Endothelial cell of umbilical vein (primary cell): ENCODE results near the gene CXXC4. TPM values are rescaled to one million over a fixed set of nuclear protein-coding genes. Genes with fewer than 3 reads are reported as not detected.

Source experiments
- BruUV-seq: library from RNA; stranded (reverse); fragments of 400-500 nt; replicated peaks from 2 replicates; lab custom pipeline; 2021; lab: Mats Ljungman, UMichigan
- CTCF ChIA-PET: fragments of 300-600, 350-600 bp; sonication (Branson Sonifier 250); formaldehyde crosslinking; loops from one replicate; lab custom pipeline; 2021; ENCODE audit warnings: antibody characterized with exemption, inconsistent platforms; lab: Charles Lee
- POLR2A ChIA-PET: fragments of 300-600, 350-600 bp; sonication (Branson Sonifier 250); formaldehyde crosslinking; loops from one replicate; lab custom pipeline; 2021; ENCODE audit warnings: antibody characterized with exemption, inconsistent platforms; lab: Charles Lee
- DNase-seq: peaks from one replicate; pipeline ENCODE4 v3.0.0-alpha.2; 2011; ENCODE audit warnings: low read depth, low spot score
- FAIRE-seq: peaks from 2 replicates; lab custom pipeline; 2011; peaks lifted over from hg19 to GRCh38; lab: Jason Lieb, UNC
- H2AFZ ChIP-seq: 2 replicates; pipeline ENCODE4 v1.6.0; 2012; ENCODE audit warnings: low read depth, low read length, control low read depth, inconsistent platforms
- H3K27ac ChIP-seq: 2 replicates; pipeline ENCODE4 v1.5.1; 2011; ENCODE audit warnings: low read depth, mild to moderate bottlenecking, control low read depth, low read length, moderate library complexity; ENCODE audit not compliant: insufficient read depth
- H3K27me3 ChIP-seq, 2 experiments: 2 replicates each; pipeline versions ENCODE4 v1.6.0 to v1.6.1; 2011; ENCODE audit warnings: low read length in 2 of 2, mixed read lengths in 1 of 2; ENCODE audit not compliant: control insufficient read depth in 2 of 2, insufficient read depth in 2 of 2
- H3K36me3 ChIP-seq, 2 experiments: 2 replicates in 1 of 2; 3 replicates in 1 of 2; pipeline ENCODE4 v1.5.1; 2011; ENCODE audit warnings: low read length in 2 of 2, mild to moderate bottlenecking in 1 of 2, moderate library complexity in 1 of 2; ENCODE audit not compliant: control insufficient read depth in 2 of 2, insufficient read depth in 2 of 2; ENCODE audit errors: extremely low read depth in 1 of 2
- H3K4me1 ChIP-seq: 3 replicates; pipeline ENCODE4 v1.5.1; 2011; ENCODE audit warnings: mild to moderate bottlenecking, low read length; ENCODE audit not compliant: control insufficient read depth, insufficient read depth; ENCODE audit errors: extremely low read depth
- H3K4me2 ChIP-seq: 2 replicates; pipeline ENCODE4 v1.6.1; 2011; ENCODE audit warnings: low read length, control low read depth, mixed read lengths; ENCODE audit not compliant: insufficient read depth
- H3K4me3 ChIP-seq, 3 experiments: fragments of 200-600 bp in 1 of 3; sonication (generic), shearing (Covaris generic) in 1 of 3; replicated peaks in 1 of 3; 2 replicates each; pipeline ENCODE4 v1.5.1; 2011 to 2016; ENCODE audit warnings: control low read depth in 3 of 3, low read length in 3 of 3, mild to moderate bottlenecking in 2 of 3, inconsistent platforms in 1 of 3, low read depth in 1 of 3, moderate library complexity in 1 of 3; ENCODE audit not compliant: insufficient read depth in 1 of 3
- H3K79me2 ChIP-seq: 2 replicates; pipeline ENCODE4 v1.6.0; 2012; ENCODE audit warnings: low read length, inconsistent platforms; ENCODE audit not compliant: control insufficient read depth, insufficient read depth
- H3K9ac ChIP-seq: replicated peaks from 2 replicates; pipeline ENCODE3; 2011; ENCODE audit warnings: low read length, control low read depth; ENCODE audit not compliant: insufficient read depth; ENCODE audit errors: extremely low read depth
- H3K9me1 ChIP-seq: replicated peaks from 3 replicates; pipeline ENCODE4 v1.6.0; 2011; ENCODE audit warnings: mild to moderate bottlenecking, low read length; ENCODE audit not compliant: control insufficient read depth, insufficient read depth; ENCODE audit errors: extremely low read depth
- H3K9me3 ChIP-seq: replicated peaks from 2 replicates; pipeline ENCODE4 v1.5.1; 2012; ENCODE audit warnings: low read length, inconsistent platforms; ENCODE audit not compliant: control insufficient read depth, insufficient read depth
- H4K20me1 ChIP-seq: replicated peaks from 2 replicates; pipeline ENCODE3; 2011; ENCODE audit warnings: mild to moderate bottlenecking, low read length; ENCODE audit not compliant: control insufficient read depth, insufficient read depth; ENCODE audit errors: extremely low read depth
- EZH2 ChIP-seq: IDR thresholded peaks from 2 replicates; pipeline ENCODE4 v1.6.1; 2012; ENCODE audit warnings: borderline replicate concordance, low read depth, mild to moderate bottlenecking, moderate library complexity, low read length, inconsistent platforms; ENCODE audit not compliant: severe bottlenecking
- FOS ChIP-seq: IDR thresholded peaks from 2 replicates; pipeline ENCODE4 v1.6.1; 2011; ENCODE audit warnings: mild to moderate bottlenecking, low read length, moderate library complexity, borderline replicate concordance; ENCODE audit not compliant: insufficient read depth
- GATA2 ChIP-seq: IDR thresholded peaks from 2 replicates; pipeline ENCODE4 v1.7.0; 2011; ENCODE audit warnings: low read depth, mild to moderate bottlenecking, moderate library complexity, mixed read lengths, low read length; ENCODE audit not compliant: insufficient read length, insufficient read depth
- JUN ChIP-seq: IDR thresholded peaks from 2 replicates; pipeline ENCODE4 v1.6.1; 2011; ENCODE audit warnings: borderline replicate concordance, low read depth; ENCODE audit not compliant: insufficient read length, insufficient read depth
- MYC ChIP-seq: IDR thresholded peaks from one replicate; pipeline ENCODE4 v1.6.1; 2011; ENCODE audit warnings: mild to moderate bottlenecking, low read depth, low read length
- POLR2A ChIP-seq: IDR thresholded peaks from 2 replicates; pipeline ENCODE4 v1.6.1; 2012; ENCODE audit warnings: low read depth, mild to moderate bottlenecking, control low read depth, low read length
- POLR2AphosphoS5 ChIP-seq: IDR thresholded peaks from 2 replicates; pipeline ENCODE4 v1.6.1; 2012; ENCODE audit warnings: low read depth, mild to moderate bottlenecking, control low read depth, low read length, moderate library complexity; ENCODE audit not compliant: insufficient read depth
- dilution Hi-C: fragments of 300-500 bp; cut with MboI; formaldehyde crosslinking; loops from one replicate; pipeline ENCODE4 v1.15.0; 2019; ENCODE audit warnings: low sequenced_read_pairs; ENCODE audit not compliant: extremely low pct_ligation_motif_present
- intact Hi-C: fragments of 100-400 bp; cut with micrococcal nuclease; formaldehyde crosslinking; loops from one replicate; pipeline ENCODE4 v1.10.0; 2022
- polyA plus RNA-seq, 4 experiments: library from polyadenylated mRNA; depleted of rRNA in 3 of 4; stranded (reverse) in 3 of 4; unstranded in 1 of 4; fragments of >200 nt; gene quantifications; 2 replicates each; pipeline versions ENCODE4 v1.2.1 to v1.2.3, GENCODE V29; 2011 to 2012; ENCODE audit warnings: missing spikeins in 1 of 4
- total RNA-seq: library from RNA; stranded (reverse); gene quantifications from 2 replicates; pipeline ENCODE4 v1.2.3, GENCODE V29; 2021
- TF ChIP-seq, protein P1 (sequence below), 2 donors: IDR thresholded peaks; 1 replicate in 1 of 2; 2 replicates in 1 of 2; pipeline ENCODE4 v1.5.1; 2011; ENCODE audit warnings: low read length in 2 of 2, mild to moderate bottlenecking in 2 of 2, moderate library complexity in 2 of 2, control low read depth in 1 of 2, inconsistent platforms in 1 of 2, low read depth in 1 of 2; ENCODE audit not compliant: insufficient read depth in 1 of 2; ENCODE audit errors: extremely low read depth in 1 of 2
- TF ChIP-seq, protein P2 (sequence below): IDR thresholded peaks from 2 replicates; pipeline ENCODE4 v1.6.1; 2011; ENCODE audit not compliant: insufficient read depth, insufficient read length

CXXC4 gene
- total and polyA plus RNA-seq, 2 donors (not counting 3 experiments of a cell fraction or from before 2014, with no cell fraction given): not detected

DNA sequence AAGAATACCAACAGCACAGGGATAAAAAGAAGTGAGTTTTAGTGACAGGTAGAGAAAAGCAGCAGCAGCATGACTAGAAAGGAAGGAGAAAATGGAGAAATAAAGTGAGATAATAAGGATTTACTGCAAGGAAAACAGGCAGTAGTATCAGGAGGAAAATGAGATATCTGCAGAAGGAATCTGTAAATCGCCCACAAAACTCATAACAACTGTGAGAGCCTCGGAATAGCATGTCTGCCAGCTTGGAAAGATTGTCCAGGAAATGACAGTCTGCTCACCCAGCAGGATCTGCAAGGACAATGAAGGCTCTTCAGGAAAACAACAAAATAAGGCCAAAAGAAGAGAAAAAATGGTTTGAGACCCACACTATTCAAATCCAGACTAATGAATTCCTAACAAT lies 47.4 kb downstream of the CXXC4 start:
- Histone ChIP-seq H3K4me3 (no peak overlapping the region), H3K36me3 (no peaks in the 10 kb centered on the region), H3K27ac (no peak overlapping the region), H3K79me2 (no peaks in the 10 kb centered on the region), H3K9me1 (no peaks in the 10 kb centered on the region), H3K9ac (no peak overlapping the region), H3K4me2 (no peak overlapping the region), H3K4me1 (no peaks in the 10 kb centered on the region), H3K9me3 (no peaks in the 10 kb centered on the region), H2AFZ (no peak overlapping the region), H4K20me1 (no peaks in the 10 kb centered on the region), H3K27me3 (no peaks in the 10 kb centered on the region)
- no peak for DNase-seq
- FAIRE-seq: no peak
- dilution Hi-C loops: no loop called here
- ChIA-PET CTCF (no interaction called here), POLR2A (no interaction called here)
- no TSS peak for BruUV-seq
- intact Hi-C loops: no loop called here
- no peak for TF ChIP-seq MYC
- no peak for TF ChIP-seq GATA2
- TF ChIP-seq EZH2: no peak
- no peak for TF ChIP-seq FOS
- TF ChIP-seq, protein P1, sequence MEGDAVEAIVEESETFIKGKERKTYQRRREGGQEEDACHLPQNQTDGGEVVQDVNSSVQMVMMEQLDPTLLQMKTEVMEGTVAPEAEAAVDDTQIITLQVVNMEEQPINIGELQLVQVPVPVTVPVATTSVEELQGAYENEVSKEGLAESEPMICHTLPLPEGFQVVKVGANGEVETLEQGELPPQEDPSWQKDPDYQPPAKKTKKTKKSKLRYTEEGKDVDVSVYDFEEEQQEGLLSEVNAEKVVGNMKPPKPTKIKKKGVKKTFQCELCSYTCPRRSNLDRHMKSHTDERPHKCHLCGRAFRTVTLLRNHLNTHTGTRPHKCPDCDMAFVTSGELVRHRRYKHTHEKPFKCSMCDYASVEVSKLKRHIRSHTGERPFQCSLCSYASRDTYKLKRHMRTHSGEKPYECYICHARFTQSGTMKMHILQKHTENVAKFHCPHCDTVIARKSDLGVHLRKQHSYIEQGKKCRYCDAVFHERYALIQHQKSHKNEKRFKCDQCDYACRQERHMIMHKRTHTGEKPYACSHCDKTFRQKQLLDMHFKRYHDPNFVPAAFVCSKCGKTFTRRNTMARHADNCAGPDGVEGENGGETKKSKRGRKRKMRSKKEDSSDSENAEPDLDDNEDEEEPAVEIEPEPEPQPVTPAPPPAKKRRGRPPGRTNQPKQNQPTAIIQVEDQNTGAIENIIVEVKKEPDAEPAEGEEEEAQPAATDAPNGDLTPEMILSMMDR (IDR thresholded peaks at IDR 0.05; ENCODE audit: extremely low read depth in 1 of 2, insufficient read depth in 1 of 2, low read depth in 1 of 2, low read length in 2 of 2): no peak
- no peak for TF ChIP-seq JUN
- no peak for TF ChIP-seq POLR2A
- no peak for TF ChIP-seq POLR2AphosphoS5
- TF ChIP-seq, protein P2, sequence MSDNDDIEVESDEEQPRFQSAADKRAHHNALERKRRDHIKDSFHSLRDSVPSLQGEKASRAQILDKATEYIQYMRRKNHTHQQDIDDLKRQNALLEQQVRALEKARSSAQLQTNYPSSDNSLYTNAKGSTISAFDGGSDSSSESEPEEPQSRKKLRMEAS: no peak
